HCT116 (cell line): ENCODE results near the gene SH3D21. TPM values are rescaled to one million over a fixed set of nuclear protein-coding genes. Genes with fewer than 3 reads are reported as not detected.

Source experiments
- ATAC-seq: fragments of 200-7000 bp; cut with Tn5 transposase; 2 replicates; pipeline ENCODE4 v1.9.1; 2020; ENCODE audit warnings: mild to moderate bottlenecking, moderate library complexity
- BruUV-seq: library from RNA; stranded (reverse); fragments of 400-500 nt; replicated peaks from 2 replicates; lab custom pipeline; 2021; lab: Mats Ljungman, UMichigan
- CTCF ChIA-PET: fragments of 300-600 bp; sonication (Branson Sonifier 250); formaldehyde crosslinking; loops from one replicate; lab custom pipeline; 2021; ENCODE audit warnings: antibody characterized with exemption; lab: Charles Lee
- POLR2A ChIA-PET: fragments of 300-600, 350-600 bp; sonication (Branson Sonifier 250); formaldehyde crosslinking; loops from one replicate; lab custom pipeline; 2021; ENCODE audit warnings: antibody characterized with exemption; lab: Charles Lee
- RAD21 ChIA-PET, 2 experiments: fragments of 300-600 bp; sonication (Branson Sonifier 250); formaldehyde crosslinking; loops; one replicate each; lab custom pipeline; 2023; ENCODE audit warnings: low total read pairs in 2 of 2; ENCODE audit not compliant: uncharacterized antibody in 2 of 2, unreplicated experiment in 2 of 2, low non-redundant PET in 1 of 2; lab: Charles Lee
- DNase-seq: peaks from one replicate; pipeline ENCODE4 v3.0.0-alpha.2; 2010; ENCODE audit warnings: low read depth, low spot score
- H2AFZ ChIP-seq: fragments of 200-600 bp; shearing (Covaris generic), sonication (generic); 2 replicates; pipeline ENCODE4 v1.6.1; 2017; ENCODE audit warnings: low read depth, mixed run types, mixed read lengths, antibody characterized with exemption, low read length; ENCODE audit not compliant: poor library complexity, severe bottlenecking
- H3K27ac ChIP-seq: 2 replicates; pipeline ENCODE4 v1.5.1; 2012; ENCODE audit warnings: low read depth, low read length
- H3K27me3 ChIP-seq: fragments of 200-600 bp; sonication (generic); 2 replicates; pipeline ENCODE4 v1.6.1; 2016; ENCODE audit warnings: mixed run types, low read length, mixed read lengths; ENCODE audit not compliant: insufficient read depth
- H3K36me3 ChIP-seq, 2 experiments: fragments of 200-500 bp in 1 of 2; fragments of 200-600 bp in 1 of 2; sonication (Bioruptor generic) in 1 of 2; sonication (generic) in 1 of 2; 2 replicates each; pipeline versions ENCODE4 v1.5.1 to v1.6.1; 2014 to 2016; ENCODE audit warnings: low read length in 2 of 2, inconsistent platforms in 1 of 2, mixed read lengths in 1 of 2, mixed run types in 1 of 2; ENCODE audit not compliant: insufficient read depth in 2 of 2, control insufficient read depth in 1 of 2
- H3K4me1 ChIP-seq, 2 experiments: fragments of 200-600 bp in 1 of 2; sonication (generic) in 1 of 2; 2 replicates each; pipeline versions ENCODE4 v1.5.1 to v1.6.1; 2012 to 2017; ENCODE audit warnings: low read length in 2 of 2, inconsistent platforms in 1 of 2, mild to moderate bottlenecking in 1 of 2, mixed read lengths in 1 of 2, mixed run types in 1 of 2, moderate library complexity in 1 of 2; ENCODE audit not compliant: insufficient read depth in 2 of 2, control insufficient read depth in 1 of 2
- H3K4me2 ChIP-seq: fragments of 200-600 bp; sonication (generic); 2 replicates; pipeline ENCODE4 v1.6.1; 2017; ENCODE audit warnings: mixed run types, low read length, mixed read lengths
- H3K4me3 ChIP-seq, 2 experiments: fragments of 200-600 bp in 1 of 2; sonication (generic) in 1 of 2; replicated peaks in 1 of 2; 2 replicates each; pipeline ENCODE4 v1.5.1; 2011 to 2016; ENCODE audit warnings: low read length in 2 of 2, control low read depth in 1 of 2, low read depth in 1 of 2, mild to moderate bottlenecking in 1 of 2, mixed read lengths in 1 of 2, mixed run types in 1 of 2
- H3K79me2 ChIP-seq: fragments of 200-600 bp; sonication (generic); 2 replicates; pipeline ENCODE4 v1.6.1; 2017; ENCODE audit warnings: mild to moderate bottlenecking, mixed run types, low read length, moderate library complexity, mixed read lengths; ENCODE audit not compliant: insufficient read depth
- H3K9ac ChIP-seq: fragments of 200-600 bp; sonication (generic); 2 replicates; pipeline ENCODE4 v1.6.1; 2016; ENCODE audit warnings: low read length, mixed read lengths
- H3K9me2 ChIP-seq: fragments of 200-600 bp; sonication (generic), shearing (Covaris generic); 2 replicates; pipeline ENCODE4 v1.6.1; 2017; ENCODE audit warnings: mixed run types, mild to moderate bottlenecking, moderate library complexity; ENCODE audit not compliant: insufficient read depth
- H3K9me3 ChIP-seq, 2 experiments: fragments of 200-500 bp in 1 of 2; fragments of 200-600 bp in 1 of 2; sonication (Bioruptor generic) in 1 of 2; sonication (generic) in 1 of 2; 2 replicates each; pipeline ENCODE4 v1.6.1; 2014 to 2017; ENCODE audit warnings: low read length in 2 of 2, mixed read lengths in 2 of 2, inconsistent platforms in 1 of 2, low read depth in 1 of 2, mild to moderate bottlenecking in 1 of 2, mixed run types in 1 of 2, moderate library complexity in 1 of 2; ENCODE audit not compliant: control insufficient read depth in 1 of 2, insufficient read depth in 1 of 2
- H4K20me1 ChIP-seq: fragments of 200-600 bp; sonication (generic), shearing (Covaris generic); 2 replicates; pipeline ENCODE4 v1.6.1; 2017; ENCODE audit warnings: mixed run types, mild to moderate bottlenecking, moderate library complexity; ENCODE audit not compliant: insufficient read depth
- ATF3 ChIP-seq: IDR thresholded peaks from 2 replicates; pipeline ENCODE4 v1.6.1; 2012
- CBX3 ChIP-seq: IDR thresholded peaks from 2 replicates; pipeline ENCODE4 v1.6.1; 2012; ENCODE audit warnings: low read depth
- CTCF ChIP-seq, 3 experiments: fragments of 200-600 bp in 1 of 3; sonication (generic) in 1 of 3; IDR thresholded peaks in 2 of 3; conservative IDR thresholded peaks in 1 of 3; 2 replicates each; pipeline ENCODE4 v1.5.1; 2012 to 2017; ENCODE audit warnings: low read depth in 2 of 3, low read length in 2 of 3, antibody characterized with exemption in 1 of 3, borderline replicate concordance in 1 of 3, control low read depth in 1 of 3, mild to moderate bottlenecking in 1 of 3, mixed read lengths in 1 of 3, mixed run types in 1 of 3, moderate library complexity in 1 of 3; ENCODE audit not compliant: insufficient read depth in 1 of 3
- ELF1 ChIP-seq: IDR thresholded peaks from 2 replicates; pipeline ENCODE4 v1.6.1; 2012; ENCODE audit warnings: low read depth, borderline replicate concordance
- EZH2phosphoT487 ChIP-seq: fragments of 200-600 bp; IDR thresholded peaks from 2 replicates; pipeline ENCODE4 v1.6.1; 2018; ENCODE audit warnings: antibody characterized with exemption, borderline replicate concordance
- FOSL1 ChIP-seq: IDR thresholded peaks from 2 replicates; pipeline ENCODE4 v1.6.1; 2012; ENCODE audit warnings: low read depth
- JUND ChIP-seq: IDR thresholded peaks from 2 replicates; pipeline ENCODE4 v1.6.1; 2012
- MAX ChIP-seq: IDR thresholded peaks from 2 replicates; pipeline ENCODE4 v1.6.1; 2012
- POLR2A ChIP-seq: IDR thresholded peaks from 2 replicates; pipeline ENCODE4 v1.7.0; 2011; ENCODE audit warnings: borderline replicate concordance; ENCODE audit not compliant: insufficient read depth, insufficient read length; ENCODE audit errors: extremely low read depth
- POLR2AphosphoS5 ChIP-seq: IDR thresholded peaks from 2 replicates; pipeline ENCODE4 v1.6.1; 2011; ENCODE audit warnings: mild to moderate bottlenecking, low read depth, low read length, moderate library complexity
- RAD21 ChIP-seq: IDR thresholded peaks from 2 replicates; pipeline ENCODE4 v1.6.1; 2012; ENCODE audit warnings: low read depth, mild to moderate bottlenecking
- SIN3A ChIP-seq: IDR thresholded peaks from 2 replicates; pipeline ENCODE4 v1.6.1; 2012; ENCODE audit warnings: low read depth
- SP1 ChIP-seq: IDR thresholded peaks from 2 replicates; pipeline ENCODE4 v1.6.1; 2012; ENCODE audit warnings: low read depth
- SRF ChIP-seq: IDR thresholded peaks from 2 replicates; pipeline ENCODE4 v1.6.1; 2012; ENCODE audit warnings: low read depth
- TCF7L2 ChIP-seq: IDR thresholded peaks from 2 replicates; pipeline ENCODE4 v1.7.0; 2011; ENCODE audit warnings: borderline replicate concordance, inconsistent platforms; ENCODE audit not compliant: insufficient read depth, insufficient read length; ENCODE audit errors: extremely low read depth
- ZFX ChIP-seq: fragments of 450-650 bp; IDR thresholded peaks from 2 replicates; pipeline ENCODE4 v1.6.1; 2017
- ZNF274 ChIP-seq: fragments of 200-500 bp; sonication (Bioruptor generic); IDR thresholded peaks from 2 replicates; pipeline ENCODE4 v1.6.1; 2014; ENCODE audit warnings: mild to moderate bottlenecking, low read depth, low read length, inconsistent platforms
- intact Hi-C: fragments of 100-400 bp; cut with micrococcal nuclease; formaldehyde crosslinking; loops from 2 replicates; pipeline ENCODE4 v1.10.0; 2022
- total RNA-seq: library from RNA; stranded (reverse); gene quantifications from one replicate; pipeline ENCODE4 v1.2.1, GENCODE V29; 2021; ENCODE audit not compliant: unreplicated experiment

SH3D21 gene
- total RNA-seq, 1 experiment from 2014 or later: 9.3 TPM

- Histone ChIP-seq H3K4me1 (peaks cover 4 to 23% of the 10 kb centered on the region in 2 experiments; a peak in 1 of 4 replicates), H3K79me2 (no peaks in the 10 kb centered on the region), H3K27me3 (no peaks in the 10 kb centered on the region), H3K4me3 (no peak overlapping the region), H3K4me2 (no peak overlapping the region), H3K27ac (no peak overlapping the region), H3K36me3 (peaks cover 2 to 10% of the 10 kb centered on the region in 2 experiments; a peak in 2 of 4 replicates), H3K9me2 (no peaks in the 10 kb centered on the region), H3K9ac (no peak overlapping the region)
- DNase-seq: no peak
- POLR2A ChIA-PET: interaction anchor here (0.7 kb wide), 1 partner anchor 1169 kb away, joined by 3 read pairs; no protein-coding TSS in a partner anchor
- intact Hi-C loops: no loop called here
- no peak for ATAC-seq
- CTCF ChIA-PET: interaction anchor here (1.3 kb wide), 1 partner anchor 9 kb away, joined by 8 read pairs; no protein-coding TSS in a partner anchor
- BruUV-seq: no TSS peak
- RAD21 ChIA-PET: no interaction called here
- TF ChIP-seq SIN3A (no peak), ZNF274 (no peak), SP1 (no peak), EZH2phosphoT487 (no peak), CBX3 (no peak), FOSL1 (no peak), ATF3 (no peak), POLR2A (no peak), POLR2AphosphoS5 (no peak), RAD21 (no peak), CTCF (IDR thresholded peaks at IDR 0.05 in 2 of 3, conservative IDR thresholded peaks at IDR 0.05 in 1 of 3; ENCODE audit: borderline replicate concordance in 1 of 3, insufficient read depth in 1 of 3, low read depth in 2 of 3, low read length in 2 of 3) (no peak), SRF (no peak), ZFX (no peak), ELF1 (no peak), MAX (no peak), JUND (no peak), TCF7L2 (no peak)
- TF ChIP-seq, all 23 proteins: peak for 0
- no peaks in the 10 kb centered on the region for H3K9me3 ChIP-seq
- H2AFZ ChIP-seq: no peak overlapping the region
- H4K20me1 ChIP-seq: no peaks in the 10 kb centered on the region
Observed at GRCh38 chr1:36309397-36309796, 3.2 kb downstream of the SH3D21 start.
